NCI-H1417 (cell line): Measurements from ENCODE around the gene ZDHHC14.

Experiments used
- DNase-seq, 3 experiments: peaks; one replicate each; lab custom pipeline; 2025; lab: John Stamatoyannopoulos, UW

ZDHHC14 gene

GRCh38 chr6:157668009-157668401, 287.0 kb downstream of the ZDHHC14 start:
- DNase-seq, result peak in 1 of 3 experiments; percentile 16

DNA sequence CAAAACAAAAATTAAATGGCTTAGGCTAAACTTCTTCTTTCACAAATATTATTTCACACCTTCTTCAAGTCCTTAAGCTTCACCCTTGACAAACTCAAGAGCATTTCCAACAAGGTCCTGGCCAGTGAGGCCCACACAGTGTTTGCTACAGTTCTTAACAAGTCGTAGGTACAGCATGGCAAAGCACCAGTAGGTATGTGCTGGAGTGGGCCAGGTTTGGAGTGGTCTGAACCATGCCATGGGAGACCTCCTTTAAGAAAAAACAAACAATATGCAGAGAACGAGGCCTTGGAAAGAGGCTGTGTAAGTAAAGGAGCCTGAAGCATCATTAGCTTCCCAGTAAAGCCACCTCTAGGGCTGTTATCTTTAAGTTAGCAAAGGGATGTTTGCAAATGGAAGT, 287.7 kb downstream of the ZDHHC14 start:
- no peak for DNase-seq

DNA sequence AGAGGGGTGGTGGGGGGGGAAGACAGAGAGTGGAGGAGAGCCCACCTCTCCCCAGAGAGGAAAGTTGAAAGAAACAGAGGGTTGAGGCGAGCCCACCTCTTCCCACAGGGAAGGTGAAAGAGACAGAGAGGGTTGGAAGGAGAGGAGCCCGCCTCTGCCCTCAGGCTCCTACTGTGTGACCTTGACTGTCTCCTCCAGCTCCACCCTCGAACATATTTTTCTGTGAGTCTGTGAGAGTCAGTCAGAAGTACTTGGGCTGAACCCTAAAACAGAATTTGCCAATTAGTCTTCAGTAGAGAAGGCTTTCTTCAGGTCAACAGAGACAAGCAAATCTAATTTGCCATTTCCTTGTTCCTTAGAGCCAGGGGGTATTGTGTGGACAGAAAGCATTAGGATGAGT, 288.3 kb downstream of the ZDHHC14 start:
- DNase-seq, result no peak

DNA sequence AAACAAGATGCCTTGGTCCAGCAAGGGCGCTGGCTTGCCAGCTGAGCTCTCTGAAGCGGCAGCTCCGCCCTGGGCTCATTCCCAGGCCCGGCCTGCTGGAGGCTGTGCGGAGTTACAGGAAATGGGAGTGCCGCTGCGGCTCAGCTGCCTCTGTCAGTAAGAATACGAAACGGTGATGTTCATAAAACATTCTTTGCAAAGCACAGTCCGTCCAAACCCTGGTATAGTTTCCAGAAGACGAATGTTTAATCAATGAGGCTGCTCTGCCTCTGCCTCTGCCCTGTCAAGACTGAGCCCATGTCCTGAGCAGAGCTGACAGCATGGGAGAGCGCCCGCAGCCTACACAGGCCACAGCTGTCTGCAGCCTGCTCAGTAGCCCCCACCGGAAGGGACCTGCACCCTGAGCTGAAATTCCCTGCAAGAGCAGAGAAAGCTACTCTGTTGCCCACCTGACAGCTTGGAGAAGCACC, 288.8 kb downstream of the ZDHHC14 start:
- peak; percentile 9 to 15 (median 9) for DNase-seq

GRCh38 chr6:157670466-157671186, 289.6 kb downstream of the ZDHHC14 start:
- DNase-seq, result no peak

- DNase-seq, result peak in 1 of 3 experiments; percentile 82
Observed at GRCh38 chr6:157672726-157673412, 291.9 kb downstream of the ZDHHC14 start.

DNA sequence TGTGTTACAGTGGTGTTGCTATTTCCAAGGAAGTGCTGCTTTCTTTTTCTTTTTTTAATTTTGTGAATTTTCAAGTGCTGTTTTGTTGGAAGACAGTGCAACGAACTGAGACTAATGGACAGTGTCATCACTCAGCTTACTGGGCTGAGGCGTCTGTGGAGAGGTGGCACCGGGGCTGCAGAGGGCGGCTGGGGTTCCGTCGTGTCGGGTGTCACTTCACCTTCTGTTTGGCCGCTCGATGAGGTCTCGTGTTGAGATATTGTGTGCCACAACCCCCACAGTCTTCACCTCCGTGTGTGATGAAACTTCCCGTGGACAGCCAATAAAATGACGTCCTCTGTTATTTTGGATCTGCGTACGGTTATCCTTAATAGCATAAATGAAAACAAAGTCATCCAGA, 292.6 kb downstream of the ZDHHC14 start:
- no peak for DNase-seq

DNA sequence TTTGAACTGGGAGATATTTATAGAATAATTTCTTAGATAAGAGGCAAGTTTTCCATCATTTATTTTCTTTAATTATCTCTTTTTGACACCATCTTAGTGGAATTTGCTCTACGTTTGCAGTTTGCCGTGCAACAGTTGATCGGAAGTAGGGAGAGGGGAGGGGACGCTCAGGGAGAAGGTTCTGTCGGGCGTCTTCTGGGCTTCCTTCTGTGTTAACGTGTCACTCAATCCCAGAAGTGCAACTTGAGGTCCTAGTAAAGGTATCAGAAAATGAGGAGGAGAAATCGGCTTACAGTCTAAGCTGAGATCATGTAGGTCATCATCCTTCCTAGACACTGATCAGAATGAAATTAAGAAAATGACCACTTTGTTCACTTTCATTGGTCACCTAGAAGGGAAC, 293.1 kb downstream of the ZDHHC14 start:
- DNase-seq, result no peak

DNA sequence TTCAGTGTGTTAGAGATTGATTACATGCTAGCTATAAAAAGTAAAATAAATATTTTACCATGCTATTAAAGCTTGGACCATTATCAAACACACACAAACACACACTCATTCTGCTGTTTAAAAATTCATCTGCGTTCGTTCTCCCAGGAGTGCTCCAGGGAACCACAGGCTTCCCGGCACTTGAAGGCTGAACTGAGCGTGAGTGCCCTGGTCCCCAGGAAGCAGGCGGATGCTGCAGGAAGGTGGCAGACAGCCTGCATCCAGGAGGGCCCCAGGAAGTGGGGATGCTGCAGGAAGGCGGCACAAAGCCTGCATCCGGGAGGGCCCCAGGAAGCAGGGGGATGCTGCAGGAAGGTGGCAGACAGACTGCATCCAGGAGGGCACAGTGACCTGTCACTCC, 294.8 kb downstream of the ZDHHC14 start:
- peak in 2 of 3 experiments; percentile 57 to 80 for DNase-seq

DNA sequence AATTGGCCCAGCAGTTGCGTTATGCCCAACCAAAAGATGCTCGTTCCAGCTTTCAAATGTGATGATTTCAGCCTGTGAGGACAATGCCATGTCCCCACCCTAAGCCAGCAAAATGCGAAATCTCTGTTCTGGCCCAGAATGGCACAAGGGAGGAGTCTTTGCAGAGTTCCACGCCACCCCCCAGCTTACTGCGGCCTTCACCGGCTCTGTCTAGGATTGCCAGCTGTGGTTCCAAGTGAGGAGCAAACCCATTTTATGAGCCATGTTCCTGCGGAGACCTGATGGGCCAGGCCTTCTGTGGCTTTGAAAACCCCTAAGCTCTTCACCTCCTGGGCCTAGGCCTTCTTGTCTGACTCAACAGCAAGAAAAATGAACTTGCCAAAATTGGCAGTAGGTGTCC, 295.3 kb downstream of the ZDHHC14 start:
- no peak for DNase-seq

- no peak for DNase-seq
Observed at GRCh38 chr6:157677235-157677634, 296.2 kb downstream of the ZDHHC14 start.

GRCh38 chr6:157679605-157680580, 298.9 kb downstream of the ZDHHC14 start:
- DNase-seq, result no peak

DNA sequence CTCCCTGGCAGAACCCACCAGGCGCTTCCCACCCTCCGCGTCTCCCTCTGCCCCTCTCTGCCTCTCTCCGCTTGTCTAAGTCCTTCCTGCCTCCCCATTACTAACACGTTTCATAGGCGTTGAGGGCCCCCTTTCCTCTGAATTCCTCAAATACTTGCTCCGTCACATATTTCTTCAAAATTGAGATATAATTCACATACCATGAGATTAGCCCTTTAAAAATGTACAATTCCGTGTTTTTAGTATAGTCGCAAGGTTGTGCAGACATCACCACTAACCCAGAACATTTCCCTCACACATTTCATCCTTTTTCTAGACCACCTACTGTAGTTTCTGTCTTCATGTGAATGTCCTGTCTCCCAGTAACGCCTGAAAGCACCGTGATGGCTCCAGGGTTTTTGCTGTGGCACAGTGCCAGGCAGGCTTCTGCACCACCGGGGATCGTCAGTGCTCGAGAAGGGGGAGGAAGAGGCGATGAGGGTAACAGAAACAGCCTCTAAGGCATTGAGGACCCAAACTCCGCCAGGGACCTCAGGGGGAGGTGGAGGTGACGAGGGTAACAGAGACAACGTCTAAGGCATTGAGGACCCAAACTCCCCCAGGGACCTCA, 300.2 kb downstream of the ZDHHC14 start:
- DNase-seq, result peak in 2 of 3 experiments; percentile 51 to 61

DNA sequence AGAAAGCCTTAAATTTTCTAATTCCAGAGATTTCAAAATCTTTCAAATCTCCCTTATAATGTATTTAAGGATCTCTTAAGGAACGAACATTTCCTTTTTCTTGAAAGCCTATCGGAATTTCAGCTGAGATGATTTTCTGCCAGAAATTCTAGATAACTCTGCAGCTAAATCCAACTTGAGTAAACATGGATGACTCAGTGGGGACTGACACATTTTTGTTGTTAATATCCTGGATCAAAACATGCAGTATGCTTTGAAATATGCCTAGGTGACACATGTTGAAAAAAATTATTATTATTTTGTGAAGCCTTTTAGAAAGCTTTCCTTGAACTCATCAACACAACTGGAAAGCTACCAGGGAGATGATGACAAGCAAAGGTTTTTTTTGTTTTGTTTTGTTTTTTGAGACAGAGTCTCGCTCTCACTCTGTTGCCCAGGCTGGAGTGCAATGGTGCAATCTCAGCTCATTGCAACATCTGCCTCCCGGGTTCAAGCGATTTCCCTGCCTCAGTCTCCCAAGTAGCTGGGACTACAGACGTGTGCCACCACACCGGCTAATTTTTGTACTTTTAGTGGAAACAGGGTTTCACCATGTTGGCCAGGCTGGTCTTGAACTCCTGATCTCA, 302.0 kb downstream of the ZDHHC14 start:
- DNase-seq, result no peak

- DNase-seq, result no peak
Observed at GRCh38 chr6:157683707-157684106, 302.7 kb downstream of the ZDHHC14 start.

DNA sequence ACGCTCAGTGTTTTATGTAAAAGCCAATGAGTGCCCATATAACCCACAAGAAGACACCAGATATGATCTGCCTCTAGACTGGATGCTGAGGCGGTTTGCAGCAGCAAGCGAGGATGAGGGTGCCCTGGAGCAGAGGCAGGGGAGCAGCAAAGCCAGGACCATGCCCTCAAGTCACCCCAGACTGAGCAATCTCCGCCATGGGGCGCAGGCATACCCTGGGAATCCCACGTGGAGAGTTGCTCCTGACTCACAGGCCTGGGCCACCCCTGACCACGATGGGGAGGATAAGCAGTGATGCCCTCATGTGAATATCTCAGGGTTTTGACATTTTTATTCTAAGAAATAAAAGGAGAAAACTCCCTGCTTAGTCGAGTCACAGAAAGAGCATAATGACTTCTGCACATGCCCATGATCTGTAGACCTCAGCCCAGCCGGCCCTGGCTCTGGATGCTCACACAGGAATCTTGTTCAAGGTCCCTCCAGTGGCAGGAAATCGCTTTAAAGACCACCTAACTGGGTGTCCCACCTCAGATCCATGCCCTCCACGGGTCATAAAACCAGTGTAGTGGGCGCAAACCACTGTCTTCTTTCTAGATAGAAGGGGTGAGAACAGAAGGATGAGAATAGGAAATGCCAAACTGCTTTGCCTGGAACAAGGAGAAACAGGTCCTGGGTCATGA, 303.8 kb downstream of the ZDHHC14 start:
- DNase-seq, result no peak

DNA sequence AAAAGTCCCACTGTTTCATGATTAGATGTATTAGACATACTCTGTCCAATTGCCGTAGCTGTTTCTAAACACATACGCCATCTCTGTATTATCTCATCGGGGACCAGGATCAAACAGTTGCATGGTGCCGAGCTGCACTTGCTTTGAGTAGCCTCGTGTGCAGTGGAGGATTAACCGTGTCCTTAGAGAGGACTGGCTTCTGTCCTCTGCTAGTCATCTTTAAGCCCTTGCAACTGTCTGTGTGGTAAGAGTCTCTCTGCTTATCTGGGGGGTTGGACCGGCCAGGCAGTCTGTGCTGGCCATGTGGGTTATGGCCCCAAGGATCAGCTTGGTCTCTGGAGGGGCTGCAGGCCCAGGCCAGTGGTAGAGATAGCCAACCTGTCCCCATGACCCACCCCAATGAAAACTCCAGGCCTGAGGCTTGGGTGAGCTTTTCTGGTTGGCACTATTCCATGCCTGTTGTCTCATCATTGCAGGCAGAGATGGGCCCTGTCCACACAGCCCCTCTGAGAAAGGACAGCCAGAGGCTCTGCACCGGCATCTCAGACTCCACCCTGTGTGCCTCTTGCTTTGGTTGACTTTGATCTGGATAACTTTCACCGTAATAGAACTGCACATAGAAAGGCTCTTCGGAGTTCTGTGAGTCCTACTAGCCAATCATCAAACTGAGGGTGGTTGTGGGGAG, 304.7 kb downstream of the ZDHHC14 start:
- DNase-seq, result no peak

- no peak for DNase-seq
Observed at GRCh38 chr6:157688275-157688959, 307.4 kb downstream of the ZDHHC14 start.

DNA sequence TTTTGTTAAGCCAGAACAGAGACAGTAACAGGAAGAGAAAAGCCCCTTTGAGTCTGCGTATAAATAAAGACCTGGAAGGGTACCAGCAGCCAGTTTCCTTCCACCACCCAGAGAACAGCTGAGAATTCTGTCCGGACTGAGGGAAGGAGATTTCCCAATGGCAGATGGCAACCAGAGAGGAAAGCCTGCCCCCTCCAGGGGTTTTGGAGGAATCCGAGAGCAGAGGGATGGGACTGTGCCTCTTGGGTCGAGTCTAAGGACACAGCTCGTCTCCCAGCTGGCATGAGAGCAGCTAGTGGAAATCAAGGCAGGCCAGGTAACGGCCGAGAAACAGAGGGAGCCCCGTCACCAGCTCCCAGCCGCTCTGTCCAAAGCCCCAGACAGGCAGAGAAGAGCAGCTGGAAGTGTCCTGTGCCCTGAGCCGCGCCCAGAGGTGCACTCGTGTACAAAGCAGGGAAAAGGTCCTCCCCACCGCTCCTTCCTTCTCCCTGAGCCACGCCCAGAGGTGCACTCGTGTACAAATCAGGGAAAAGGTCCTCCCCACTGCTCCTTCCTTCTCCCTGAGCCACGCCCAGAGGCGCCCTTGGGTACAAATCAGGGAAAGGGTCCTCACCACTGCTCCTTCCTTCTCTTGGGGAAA, 308.1 kb downstream of the ZDHHC14 start:
- no peak for DNase-seq
